HEK293 (cell line): ENCODE data around the gene FERMT1.

ENCODE experiments used
- CTCF ChIP-seq: fragments of 450-650 bp; formaldehyde crosslinking; IDR thresholded peaks from 2 replicates; pipeline ENCODE4 v1.5.1; 2016; ENCODE audit warnings: missing biosample characterization, missing genetic modification characterization
- YY1 ChIP-seq: fragments of 450-650 bp; formaldehyde crosslinking; IDR thresholded peaks from 2 replicates; pipeline ENCODE4 v1.5.1; 2018; ENCODE audit warnings: missing biosample characterization, missing genetic modification characterization
- ZNF19 ChIP-seq: fragments of 450-650 bp; formaldehyde crosslinking; IDR thresholded peaks from 2 replicates; pipeline ENCODE4; 2016; ENCODE audit warnings: missing biosample characterization, missing genetic modification characterization, low read depth
- ZNF274 ChIP-seq, 2 experiments: fragments of 200-500 bp in 1 of 2; fragments of 450-650 bp in 1 of 2; sonication (Bioruptor generic) in 1 of 2; formaldehyde crosslinking in 1 of 2; IDR thresholded peaks; 2 replicates each; pipeline versions ENCODE4 v1.5.1 to v1.6.1; 2014 to 2016; ENCODE audit warnings: borderline replicate concordance in 1 of 2, inconsistent platforms in 1 of 2, low read length in 1 of 2, missing biosample characterization in 1 of 2, missing genetic modification characterization in 1 of 2

- TF ChIP-seq YY1 (tag by site-specific recombination) (no peak), ZNF274 (IDR thresholded peaks at IDR 0.05; ENCODE audit: low read length) (no peak), ZNF274 (tag by site-specific recombination; IDR thresholded peaks at IDR 0.05; ENCODE audit: borderline replicate concordance) (no peak), CTCF (tag by site-specific recombination) (no peak), ZNF19 (tag by site-specific recombination) (no peak)
Observed at GRCh38 chr20:6086868-6087267, 36.0 kb downstream of the FERMT1 start.
